GM19452 (cell line): ENCODE measurements around the gene ARHGAP10.
"Not testable (repeated sequence)": the region's sequence is repeated elsewhere in the genome, so short reads cannot be mapped to it uniquely, and the experiment has no call there.

Experiments used
- ATAC-seq: cut with Tn5 transposase; IDR thresholded peaks from one replicate; pipeline ENCODE4 v1.9.1; 2021; ENCODE audit not compliant: unreplicated experiment

Gene ARHGAP10

GRCh38 chr4:147791341-147791740, 59.5 kb downstream of the ARHGAP10 start:
- no peak for ATAC-seq

GRCh38 chr4:147791865-147792264, 60.0 kb downstream of the ARHGAP10 start:
- no peak for ATAC-seq

DNA sequence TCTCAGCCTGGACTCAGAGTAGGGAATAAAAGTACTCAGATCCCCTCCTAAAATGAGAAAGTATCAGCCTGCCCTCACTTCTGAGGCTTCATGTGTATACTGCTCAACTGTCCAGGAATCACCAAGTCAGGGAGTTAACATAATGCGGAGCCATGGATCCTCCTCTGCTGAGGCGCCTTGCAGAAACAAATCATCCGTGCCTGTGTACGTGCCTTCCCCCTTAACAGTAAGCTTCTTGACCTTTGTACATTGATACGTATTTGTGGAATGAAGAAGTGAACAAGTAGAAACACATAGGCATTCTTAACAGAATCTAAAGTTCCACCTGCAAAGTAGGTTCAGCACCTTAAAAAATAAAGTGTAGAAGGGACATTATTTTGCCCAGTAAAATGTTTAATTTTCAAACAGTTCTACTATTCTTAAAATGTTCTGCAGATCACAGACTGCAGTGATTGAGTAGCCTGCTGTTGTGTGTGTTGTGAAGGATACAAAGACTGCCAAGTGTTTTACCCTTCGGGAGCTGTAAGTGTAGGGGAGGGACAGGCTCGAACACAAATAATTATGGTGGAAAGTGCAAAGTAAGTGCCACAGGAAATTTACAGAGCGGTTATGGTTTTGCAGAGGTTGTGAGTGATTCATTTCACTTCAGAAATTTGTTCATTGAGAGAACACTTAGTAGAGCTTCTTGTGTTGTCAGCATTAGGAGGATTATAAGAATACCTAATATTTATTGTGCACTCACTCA, 61.9 kb downstream of the ARHGAP10 start:
- ATAC-seq, result peak; percentile 30

DNA sequence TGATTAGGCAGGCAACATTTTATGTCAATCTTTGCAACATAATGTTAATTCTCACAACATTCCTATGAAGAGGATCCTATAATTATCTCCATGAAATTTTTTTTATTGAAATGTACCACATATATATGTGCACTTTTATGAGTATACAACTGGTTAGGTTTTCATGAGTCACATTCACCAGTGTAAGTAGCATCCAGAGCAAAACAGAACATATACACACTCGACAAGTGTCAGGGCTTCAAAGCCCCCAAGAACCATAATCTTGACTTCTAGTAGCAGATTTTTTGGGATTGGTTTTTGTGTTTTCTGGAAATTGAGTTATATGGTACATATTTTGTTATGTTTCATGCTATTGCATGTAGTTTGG, 62.4 kb downstream of the ARHGAP10 start:
- peak; percentile 17 for ATAC-seq

DNA sequence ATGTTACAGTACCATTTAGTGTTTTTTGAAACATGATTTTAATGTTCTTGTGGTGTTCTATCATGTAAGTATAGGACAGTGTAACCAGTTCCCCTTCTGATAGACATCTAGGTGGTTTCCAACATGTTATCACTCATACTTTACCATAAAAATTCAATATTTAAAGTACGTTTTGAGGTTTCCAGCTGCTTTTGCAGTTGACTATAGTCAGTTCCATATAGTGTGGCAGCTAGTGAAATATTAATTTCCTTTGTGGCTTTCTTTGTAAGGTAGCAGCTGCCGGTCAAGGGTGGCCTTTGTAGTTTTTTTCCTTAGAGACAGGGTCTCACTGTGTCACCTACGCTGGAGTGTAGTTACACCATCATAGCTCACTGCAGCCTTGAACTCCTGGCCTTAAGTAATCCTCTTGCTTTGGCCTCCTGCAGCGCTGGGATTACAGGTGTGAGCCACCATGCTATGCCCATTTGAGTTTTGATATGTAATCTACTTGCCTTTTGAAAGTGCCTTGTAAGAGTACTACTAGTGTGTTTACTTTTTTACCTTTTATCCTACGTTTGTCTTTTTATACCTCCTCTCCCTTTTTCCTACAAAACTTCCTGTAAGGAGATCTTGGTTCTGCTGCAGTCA, 63.0 kb downstream of the ARHGAP10 start:
- peak; percentile 78 for ATAC-seq

DNA sequence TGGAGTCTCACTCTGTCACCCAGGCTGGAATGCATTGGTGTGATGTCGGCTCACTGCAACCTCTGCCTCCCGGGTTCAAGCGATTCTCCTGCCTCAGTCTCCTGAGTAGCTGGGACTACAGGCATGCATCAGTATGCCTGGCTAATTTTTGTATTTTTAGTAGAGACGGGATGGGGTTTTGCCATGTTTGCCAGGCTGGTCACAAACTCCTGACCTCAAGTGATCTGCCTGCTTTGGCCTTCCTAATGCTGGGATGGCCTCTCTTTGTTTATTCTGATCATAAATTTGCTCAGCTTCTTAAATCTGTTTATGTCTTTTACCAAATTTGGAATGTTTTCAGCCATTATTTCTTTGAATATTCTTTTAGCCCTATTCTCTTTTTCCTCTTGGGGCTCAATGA, 67.2 kb downstream of the ARHGAP10 start:
- not testable (repeated sequence) for ATAC-seq

- ATAC-seq, result peak; percentile 96
Observed at GRCh38 chr4:147799986-147800555, 68.2 kb downstream of the ARHGAP10 start.

DNA sequence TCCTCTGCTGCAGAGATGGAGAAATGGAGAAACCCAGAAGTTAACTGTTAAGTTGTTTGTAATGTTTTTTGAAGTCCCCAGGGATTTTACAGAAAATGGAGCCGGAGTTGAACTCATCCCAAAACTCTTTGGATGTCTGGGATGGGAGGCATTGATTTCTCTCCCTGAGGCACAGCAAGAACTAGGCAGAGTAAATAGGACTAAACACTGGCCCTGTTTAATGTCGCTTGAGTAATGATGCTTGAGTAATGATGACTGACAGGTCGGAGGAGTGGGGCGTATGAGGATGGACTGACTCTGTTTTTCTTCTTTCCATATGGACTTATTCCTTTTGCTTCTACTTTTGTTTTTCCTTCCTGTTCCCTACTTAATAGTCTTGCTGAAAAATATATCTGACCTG, 69.9 kb downstream of the ARHGAP10 start:
- ATAC-seq, result no peak

DNA sequence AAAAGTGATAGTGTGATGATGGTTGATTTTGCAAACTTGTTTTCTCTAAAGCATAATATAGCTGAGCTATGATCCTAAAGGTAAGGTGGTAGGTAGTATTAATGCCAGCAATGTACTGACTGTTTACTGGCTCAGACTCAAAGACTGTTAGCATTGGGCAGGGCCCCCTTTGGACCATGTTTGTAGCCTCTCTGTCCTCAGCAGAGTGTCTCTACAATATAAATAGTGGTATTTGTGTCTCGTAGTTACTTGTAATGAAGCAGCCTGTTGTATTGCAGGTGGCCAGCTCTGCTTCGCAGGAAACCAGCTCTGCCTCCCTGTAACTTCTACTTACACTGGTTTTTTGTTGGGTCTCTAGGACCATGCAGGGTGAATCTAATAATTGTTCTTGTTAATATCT, 70.5 kb downstream of the ARHGAP10 start:
- ATAC-seq, result no peak

DNA sequence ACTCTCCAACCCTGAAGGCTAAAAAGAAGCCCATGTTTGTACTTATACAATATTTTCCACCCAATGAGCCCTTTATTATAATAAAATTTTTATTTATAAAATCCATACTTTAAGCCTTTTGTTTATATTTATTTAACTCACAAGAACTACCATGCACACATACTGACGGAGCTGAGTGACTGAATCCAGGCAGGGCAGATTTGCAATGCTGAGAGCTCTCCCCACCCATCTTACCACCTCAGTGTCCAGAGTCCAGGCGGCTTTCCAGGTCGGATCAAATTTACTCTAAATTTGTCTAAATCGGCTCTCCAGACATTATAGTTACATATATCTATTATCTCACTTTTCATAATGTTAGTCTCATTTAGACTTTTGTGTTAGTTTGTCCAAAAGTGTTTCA, 74.1 kb downstream of the ARHGAP10 start:
- no peak for ATAC-seq

- ATAC-seq, result no peak
Observed at GRCh38 chr4:147808447-147808846, 76.6 kb downstream of the ARHGAP10 start.

GRCh38 chr4:147809211-147809610, 77.3 kb downstream of the ARHGAP10 start:
- ATAC-seq, result no peak

DNA sequence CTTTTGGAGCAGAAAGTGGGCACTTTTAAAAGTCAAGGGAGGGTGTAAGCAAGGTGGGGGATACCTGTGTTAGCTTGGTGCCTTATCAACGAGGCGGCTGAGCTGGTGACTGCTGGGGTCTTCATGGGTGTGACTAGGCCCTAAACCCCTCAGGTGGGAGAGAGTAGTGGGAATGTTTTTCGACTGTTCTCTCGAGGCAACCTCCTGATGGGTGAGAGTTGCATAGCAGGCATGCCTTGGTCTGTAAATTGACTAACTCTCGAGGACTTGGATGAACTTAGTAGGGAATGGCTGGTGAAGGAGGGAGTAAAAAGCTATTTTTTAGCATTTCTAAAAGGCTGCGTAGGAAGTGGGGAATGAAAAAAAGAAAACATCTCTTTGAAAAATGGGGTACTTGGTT, 80.0 kb downstream of the ARHGAP10 start:
- ATAC-seq, result no peak

DNA sequence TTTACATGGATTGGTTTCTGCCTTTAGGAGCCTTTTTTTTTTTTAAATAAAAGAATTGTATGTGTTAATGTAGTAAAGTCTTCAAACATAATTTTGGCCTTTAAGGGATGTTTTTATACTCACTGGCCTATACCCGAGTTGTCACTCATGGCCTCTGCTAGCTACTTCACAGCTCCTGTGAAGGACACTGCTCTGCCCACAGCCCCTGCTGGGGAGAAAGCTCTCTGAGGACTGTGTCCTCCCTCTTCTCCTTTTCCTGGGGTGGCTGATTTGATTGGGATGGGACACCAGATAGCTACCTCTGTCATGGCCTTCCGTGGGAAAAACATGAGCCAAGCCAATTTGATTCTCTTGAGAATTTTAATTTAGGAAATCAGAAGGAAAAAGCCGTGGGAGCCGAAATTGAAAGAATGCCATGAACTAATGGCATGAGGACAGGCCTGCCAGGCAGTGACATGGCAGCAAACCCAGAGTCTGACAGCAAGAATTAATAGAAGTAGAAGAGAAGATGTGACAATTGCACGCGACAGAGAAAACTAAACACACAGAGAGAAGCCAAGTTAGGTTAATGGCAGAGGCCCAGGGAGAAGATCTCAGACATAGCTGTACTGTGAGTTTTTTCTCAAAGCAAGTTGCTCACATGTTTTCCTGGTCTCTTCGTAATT, 81.4 kb downstream of the ARHGAP10 start:
- no peak for ATAC-seq

DNA sequence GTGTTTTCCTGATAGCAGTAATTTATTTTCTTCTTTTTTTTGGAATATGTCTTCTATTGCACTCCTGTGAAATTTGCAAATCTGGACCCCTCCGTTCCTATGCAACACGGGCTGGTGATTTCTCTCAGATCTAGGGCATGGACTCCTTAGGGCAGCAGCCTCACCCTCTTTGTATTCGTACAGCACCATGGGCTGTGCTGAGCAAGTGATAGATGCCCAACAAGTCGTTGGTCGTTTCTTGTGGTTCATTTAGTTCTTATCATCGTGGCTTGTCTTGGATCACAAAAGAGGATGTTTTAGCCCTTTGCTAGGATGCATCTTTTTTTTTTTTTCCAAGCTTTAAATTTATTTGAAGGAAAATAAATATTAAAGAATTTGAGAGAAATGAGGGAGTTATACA, 82.1 kb downstream of the ARHGAP10 start:
- ATAC-seq, result no peak

GRCh38 chr4:147814376-147814775, 82.5 kb downstream of the ARHGAP10 start:
- no peak for ATAC-seq

GRCh38 chr4:147815741-147816140, 83.9 kb downstream of the ARHGAP10 start:
- ATAC-seq, result no peak

DNA sequence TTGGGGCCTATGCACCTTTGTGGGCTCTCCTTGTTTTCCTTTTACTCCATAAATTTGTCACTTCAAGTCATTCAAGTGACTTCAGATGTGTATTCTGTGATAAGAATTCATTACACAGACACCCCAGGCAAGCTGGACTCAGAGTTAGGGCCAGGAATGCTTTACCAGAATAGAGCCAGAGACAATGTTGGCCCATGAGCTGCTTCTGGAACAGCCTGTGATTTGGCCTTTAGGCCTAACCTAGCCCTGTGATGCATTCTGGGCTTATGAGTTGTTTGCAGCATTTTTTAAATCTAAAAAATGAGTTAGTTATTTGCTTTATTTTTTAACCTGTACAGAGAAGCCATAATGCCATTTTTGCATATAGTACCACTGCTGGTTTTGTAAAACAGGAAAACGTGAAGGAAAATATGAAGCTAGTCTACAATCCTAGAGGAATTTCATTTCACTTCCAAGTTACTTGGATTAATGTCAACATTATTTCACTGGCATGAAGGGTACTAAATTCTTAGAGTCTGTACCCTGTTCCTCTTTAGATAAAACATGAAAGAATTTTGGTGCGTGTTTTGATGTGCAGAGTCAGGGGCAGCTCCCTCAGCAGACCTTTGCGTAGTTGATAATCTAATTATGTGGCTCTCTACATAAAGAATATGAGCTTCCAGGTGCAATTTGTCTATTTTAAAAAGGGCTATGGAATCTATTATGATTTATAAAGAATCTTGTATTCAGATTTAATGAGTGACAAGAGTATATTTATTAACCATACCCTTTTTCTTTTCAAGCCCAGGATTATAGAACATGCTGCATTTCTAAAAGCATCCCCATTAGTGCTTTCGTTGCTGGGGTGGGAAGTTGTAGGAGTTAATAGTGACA, 84.7 kb downstream of the ARHGAP10 start:
- no peak for ATAC-seq

GRCh38 chr4:147820975-147821374, 89.1 kb downstream of the ARHGAP10 start:
- no peak for ATAC-seq

DNA sequence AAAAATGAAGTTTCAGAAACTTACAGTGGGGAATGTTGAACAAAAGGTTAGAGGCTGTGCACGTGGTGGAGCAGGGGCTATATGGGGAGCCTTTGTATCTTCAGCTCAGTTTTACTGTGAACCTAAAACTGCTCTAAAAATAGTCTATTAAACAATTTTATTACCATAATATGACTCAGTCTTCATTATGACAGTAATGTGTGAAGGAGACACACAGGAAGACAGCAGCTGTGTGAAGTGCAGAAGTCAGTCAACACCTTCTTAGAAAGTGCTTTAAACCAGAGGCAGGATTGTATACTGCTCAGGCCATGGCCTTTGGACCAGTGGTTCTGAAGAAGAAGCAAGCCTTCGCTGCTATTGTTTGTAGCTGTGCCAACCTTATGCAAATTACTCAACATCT, 89.7 kb downstream of the ARHGAP10 start:
- peak; percentile 78 for ATAC-seq

DNA sequence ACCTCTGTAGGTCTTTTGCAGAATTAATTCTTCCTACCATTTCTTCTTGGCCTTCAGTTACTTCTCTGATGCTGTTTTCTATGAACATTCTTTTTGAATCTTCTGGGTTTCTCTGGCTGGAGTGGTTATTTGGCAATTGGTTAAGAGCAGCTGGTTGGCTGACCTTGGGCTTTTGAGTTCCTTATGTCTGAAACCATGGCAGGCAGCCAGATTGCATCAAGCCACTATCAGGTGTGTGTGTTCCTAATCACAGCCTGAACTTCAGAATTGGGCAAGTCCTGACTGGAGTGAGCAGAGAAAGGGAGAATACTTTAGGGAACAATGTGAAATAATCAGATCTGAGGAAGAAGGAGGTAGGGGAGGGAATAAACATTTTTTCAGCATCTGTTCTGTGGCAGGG, 90.2 kb downstream of the ARHGAP10 start:
- ATAC-seq, result no peak
